H1 (cell line): ENCODE results near the gene MAP10. TPM values are rescaled to one million over a fixed set of nuclear protein-coding genes. Genes with fewer than 3 reads are reported as not detected.

Experiments
- CTCF ChIA-PET: fragments of 300-600 bp; sonication (Branson Sonifier 250); formaldehyde crosslinking; loops from one replicate; lab custom pipeline; 2021; ENCODE audit not compliant: partially characterized antibody; lab: Charles Lee
- POLR2A ChIA-PET: fragments of 300-600 bp; sonication (Branson Sonifier 250); formaldehyde crosslinking; loops from one replicate; lab custom pipeline; 2021; ENCODE audit warnings: inconsistent platforms; ENCODE audit not compliant: partially characterized antibody; lab: Charles Lee
- DNase-seq, 2 experiments: peaks; one replicate each; pipeline versions ENCODE4 v3.0.0 to v3.0.0-alpha.2; 2010 to 2022; ENCODE audit warnings: low spot score in 2 of 2, low read depth in 1 of 2, mixed read lengths in 1 of 2
- FAIRE-seq: peaks from 2 replicates; lab custom pipeline; 2011; peaks lifted over from hg19 to GRCh38; lab: Jason Lieb, UNC
- H2AFZ ChIP-seq: 2 replicates; pipeline ENCODE4 v1.8.1; 2012; ENCODE audit warnings: low read length, inconsistent platforms
- H2AK5ac ChIP-seq: 2 replicates; pipeline ENCODE4 v1.6.1; 2013; ENCODE audit warnings: low read depth, low read length
- H2BK120ac ChIP-seq: replicated peaks from 2 replicates; pipeline ENCODE3; 2013; ENCODE audit warnings: low read depth, low read length, inconsistent platforms
- H2BK12ac ChIP-seq: 2 replicates; pipeline ENCODE4 v1.6.1; 2013; ENCODE audit warnings: low read depth, low read length
- H2BK15ac ChIP-seq: 2 replicates; pipeline ENCODE4 v1.6.1; 2013; ENCODE audit warnings: low read length
- H2BK20ac ChIP-seq: 2 replicates; pipeline ENCODE4 v1.6.1; 2013; ENCODE audit warnings: low read length
- H2BK5ac ChIP-seq: 2 replicates; pipeline ENCODE4 v1.6.1; 2013; ENCODE audit warnings: low read depth, low read length
- H3K14ac ChIP-seq: 2 replicates; pipeline ENCODE4 v1.6.1; 2013; ENCODE audit warnings: inconsistent platforms; ENCODE audit not compliant: insufficient read length
- H3K18ac ChIP-seq: 2 replicates; pipeline ENCODE4 v1.6.1; 2013; ENCODE audit warnings: low read length; ENCODE audit errors: extremely low read depth
- H3K23ac ChIP-seq: 2 replicates; pipeline ENCODE4 v1.6.1; 2013; ENCODE audit warnings: inconsistent platforms; ENCODE audit not compliant: insufficient read length
- H3K23me2 ChIP-seq: 2 replicates; pipeline ENCODE4 v1.6.1; 2013; ENCODE audit warnings: low read depth, low read length
- H3K27ac ChIP-seq: 2 replicates; pipeline ENCODE4 v1.6.1; 2011; ENCODE audit warnings: low read depth, low read length, inconsistent platforms
- H3K27me3 ChIP-seq, 4 experiments: replicated peaks in 1 of 4; 1 replicate in 1 of 4; 2 replicates in 3 of 4; pipeline versions ENCODE4 v1.6.1 to v1.8.1; 2011 to 2013; ENCODE audit warnings: low read length in 3 of 4, mild to moderate bottlenecking in 3 of 4, inconsistent platforms in 2 of 4, mixed read lengths in 2 of 4, moderate library complexity in 1 of 4; ENCODE audit not compliant: control insufficient read depth in 3 of 4, insufficient read depth in 3 of 4; ENCODE audit errors: extremely low read depth in 1 of 4
- H3K36me3 ChIP-seq, 4 experiments: 2 replicates each; pipeline versions ENCODE4 v1.6.1 to v1.8.1; 2011 to 2013; ENCODE audit warnings: mild to moderate bottlenecking in 4 of 4, low read length in 3 of 4, moderate library complexity in 2 of 4, control low read depth in 1 of 4, inconsistent platforms in 1 of 4; ENCODE audit not compliant: insufficient read depth in 4 of 4, control insufficient read depth in 2 of 4
- H3K4ac ChIP-seq: replicated peaks from 2 replicates; pipeline ENCODE3; 2013; ENCODE audit warnings: low read length, low read depth, mixed read lengths, inconsistent platforms; ENCODE audit not compliant: insufficient read length
- H3K4me1 ChIP-seq, 4 experiments: replicated peaks in 1 of 4; 1 replicate in 1 of 4; 2 replicates in 3 of 4; pipeline versions ENCODE4 v1.6.1 to v1.8.1; 2011 to 2013; ENCODE audit warnings: low read length in 3 of 4, inconsistent platforms in 2 of 4, mixed read lengths in 1 of 4; ENCODE audit not compliant: insufficient read depth in 4 of 4, control insufficient read depth in 3 of 4
- H3K4me2 ChIP-seq, 2 experiments: 2 replicates each; pipeline versions ENCODE4 v1.6.1 to v1.8.1; 2011 to 2013; ENCODE audit warnings: low read depth in 2 of 2, low read length in 2 of 2, control low read depth in 1 of 2, inconsistent platforms in 1 of 2, mild to moderate bottlenecking in 1 of 2; ENCODE audit not compliant: insufficient read depth in 1 of 2
- H3K4me3 ChIP-seq, 4 experiments: fragments of 200-600, 300-600 bp in 1 of 4; sonication (generic), shearing (Covaris generic), sonication (Bioruptor Twin) in 1 of 4; 2 replicates each; pipeline versions ENCODE4 v1.5.1 to v1.8.1; 2011 to 2016; ENCODE audit warnings: low read length in 4 of 4, low read depth in 3 of 4, control low read depth in 2 of 4, inconsistent platforms in 2 of 4, mild to moderate bottlenecking in 2 of 4, mixed read lengths in 1 of 4, moderate library complexity in 1 of 4; ENCODE audit not compliant: insufficient read depth in 2 of 4; ENCODE audit errors: extremely low read depth in 1 of 4
- H3K56ac ChIP-seq: replicated peaks from 2 replicates; pipeline ENCODE3; 2013; ENCODE audit warnings: low read depth, mild to moderate bottlenecking, mixed read lengths, low read length, inconsistent platforms; ENCODE audit not compliant: insufficient read length
- H3K79me1 ChIP-seq: 2 replicates; pipeline ENCODE4 v1.6.1; 2013; ENCODE audit warnings: low read depth, low read length, control low read depth
- H3K79me2 ChIP-seq, 2 experiments: 2 replicates each; pipeline versions ENCODE4 v1.6.1 to v1.8.1; 2012 to 2013; ENCODE audit warnings: low read length in 2 of 2, mild to moderate bottlenecking in 2 of 2, inconsistent platforms in 1 of 2; ENCODE audit not compliant: insufficient read depth in 2 of 2, control insufficient read depth in 1 of 2
- H3K9ac ChIP-seq, 4 experiments: replicated peaks in 1 of 4; 1 replicate in 1 of 4; 2 replicates in 3 of 4; pipeline versions ENCODE4 v1.6.1 to v1.8.1; 2011 to 2013; ENCODE audit warnings: low read depth in 3 of 4, low read length in 3 of 4, control low read depth in 2 of 4, mild to moderate bottlenecking in 2 of 4, moderate library complexity in 2 of 4, inconsistent platforms in 1 of 4; ENCODE audit errors: extremely low read depth in 1 of 4
- H3K9me3 ChIP-seq, 2 experiments: 2 replicates each; pipeline versions ENCODE4 v1.6.1 to v1.8.1; 2012 to 2013; ENCODE audit warnings: mild to moderate bottlenecking in 2 of 2, moderate library complexity in 2 of 2, control low read depth in 1 of 2, inconsistent platforms in 1 of 2, low read depth in 1 of 2, low read length in 1 of 2, mixed read lengths in 1 of 2; ENCODE audit not compliant: insufficient read depth in 2 of 2
- H4K20me1 ChIP-seq, 2 experiments: replicated peaks in 1 of 2; 2 replicates each; pipeline versions ENCODE3 to v1.8.1; 2011 to 2013; ENCODE audit warnings: inconsistent platforms in 2 of 2, low read length in 2 of 2, mild to moderate bottlenecking in 1 of 2; ENCODE audit not compliant: insufficient read depth in 2 of 2, control insufficient read depth in 1 of 2
- H4K5ac ChIP-seq: 2 replicates; pipeline ENCODE4 v1.6.1; 2013; ENCODE audit warnings: low read length, low read depth, mixed read lengths, inconsistent platforms; ENCODE audit not compliant: insufficient read length
- H4K8ac ChIP-seq: 2 replicates; pipeline ENCODE4 v1.8.0; 2013; ENCODE audit warnings: mild to moderate bottlenecking, moderate library complexity, low read length, inconsistent platforms; ENCODE audit not compliant: insufficient read depth; ENCODE audit errors: extremely low read depth
- H4K91ac ChIP-seq: replicated peaks from 2 replicates; pipeline ENCODE3; 2013; ENCODE audit warnings: low read length, mixed read lengths, inconsistent platforms; ENCODE audit not compliant: insufficient read length
- ATF2 ChIP-seq: IDR thresholded peaks from 2 replicates; pipeline ENCODE4 v1.6.1; 2012; ENCODE audit warnings: low read length, inconsistent platforms
- BCL11A ChIP-seq, 2 experiments: IDR thresholded peaks; one replicate each; pipeline ENCODE4 v1.6.1; 2011; ENCODE audit warnings: low read depth in 2 of 2, low read length in 2 of 2, mild to moderate bottlenecking in 2 of 2
- EP300 ChIP-seq, 2 experiments: IDR thresholded peaks; 1 replicate in 1 of 2; 2 replicates in 1 of 2; pipeline ENCODE4 v1.6.1; 2011 to 2012; ENCODE audit warnings: low read depth in 2 of 2, low read length in 2 of 2, mild to moderate bottlenecking in 2 of 2, borderline replicate concordance in 1 of 2, inconsistent platforms in 1 of 2, moderate library complexity in 1 of 2
- FOSL1 ChIP-seq: IDR thresholded peaks from 2 replicates; pipeline ENCODE4 v1.6.1; 2011; ENCODE audit warnings: mild to moderate bottlenecking, low read depth, low read length, moderate library complexity; ENCODE audit not compliant: insufficient read depth
- JUN ChIP-seq: IDR thresholded peaks from 2 replicates; pipeline ENCODE4 v1.6.1; 2011; ENCODE audit warnings: low read depth, mild to moderate bottlenecking, improper control_type of control experiment, low read length
- PHF8 ChIP-seq: fragments of 200-600 bp; sonication (generic); conservative IDR thresholded peaks from 2 replicates; pipeline ENCODE4 v1.7.1; 2012; ENCODE audit warnings: low read depth, mild to moderate bottlenecking, inconsistent platforms, low read length, moderate library complexity
- RAD21 ChIP-seq, 2 experiments: IDR thresholded peaks in 1 of 2; conservative IDR thresholded peaks in 1 of 2; 2 replicates each; pipeline ENCODE4 v1.6.1; 2011; ENCODE audit warnings: low read depth in 2 of 2, low read length in 2 of 2, improper control_type of control experiment in 1 of 2, inconsistent platforms in 1 of 2, mild to moderate bottlenecking in 1 of 2, moderate library complexity in 1 of 2
- RFX5 ChIP-seq: IDR thresholded peaks from 2 replicates; pipeline ENCODE4 v1.6.1; 2011; ENCODE audit warnings: low read depth, low read length, improper control_type of control experiment, borderline replicate concordance
- SP4 ChIP-seq: IDR thresholded peaks from 2 replicates; pipeline ENCODE4 v1.6.1; 2012; ENCODE audit warnings: low read length, inconsistent platforms
- ZNF274 ChIP-seq: IDR thresholded peaks from 2 replicates; pipeline ENCODE4 v1.7.0; 2012; ENCODE audit warnings: low read length, borderline replicate concordance; ENCODE audit errors: extremely low read depth
- WGBS, 2 experiments: shearing (Covaris generic) in 1 of 2; methylation state at CpG; one replicate each; pipeline versions ENCODE4 v1.1.6 to v1.1.7; 2013 to 2015; ENCODE audit warnings: low lambda C conversion rate in 2 of 2, mixed read lengths in 2 of 2, inconsistent platforms in 1 of 2, low coverage in 1 of 2, missing lambda C conversion rate in 1 of 2; ENCODE audit not compliant: insufficient replicate concordance in 2 of 2, insufficient coverage in 1 of 2, insufficient read length in 1 of 2; ENCODE audit errors: extremely low coverage in 1 of 2, missing lambda C conversion rate in 1 of 2; 5-methylcytosine and 5-hydroxymethylcytosine counted together
- polyA plus RNA-seq, 7 experiments: library from polyadenylated mRNA; depleted of rRNA in 3 of 7; stranded (reverse) in 5 of 7; unstranded in 2 of 7; fragments of >200 nt in 5 of 7; fragments of 200-250 nt in 2 of 7; gene quantifications; 1 replicate in 5 of 7; 2 replicates in 1 of 7; 4 replicates in 1 of 7; pipeline versions ENCODE4 v1.2.1 to v1.2.3, GENCODE V29; 2011 to 2013; ENCODE audit warnings: missing spikeins in 2 of 7, mixed read lengths in 2 of 7
- total RNA-seq: library from RNA; stranded (reverse); fragmentation: NEBNext Ultra II Directional; extraction: Animal tissue kit (Norgen Biotek cat#: 25700); gene quantifications from 2 replicates; pipeline ENCODE4 v1.2.1, GENCODE V29; 2021

The MAP10 gene
- total and polyA plus RNA-seq, 2 of the 8 experiments (the other 6 are each of a cell fraction or from before 2014, with no cell fraction given) = 1.5 to 3.5 TPM

GRCh38 chr1:232844791-232845190 lies 39.6 kb downstream of the MAP10 start:
- POLR2A ChIA-PET = no interaction called here
- Histone ChIP-seq H4K8ac (no peak overlapping the region), H2AK5ac (no peak overlapping the region), H4K5ac (no peak overlapping the region), H3K14ac (no peak overlapping the region), H2BK120ac (no peak overlapping the region), H3K23me2 (no peaks in the 10 kb centered on the region), H4K20me1 (no peaks in the 10 kb centered on the region), H3K4me1 (no peaks in the 10 kb centered on the region), H2BK15ac (no peak overlapping the region), H3K36me3 (no peaks in the 10 kb centered on the region), H3K9ac (no peak overlapping the region), H3K4me2 (no peak overlapping the region), H3K79me2 (no peaks in the 10 kb centered on the region), H2BK12ac (no peak overlapping the region), H3K79me1 (no peaks in the 10 kb centered on the region), H2BK5ac (no peak overlapping the region), H3K27me3 (no peaks in the 10 kb centered on the region), H4K91ac (no peak overlapping the region), H3K23ac (no peak overlapping the region), H3K9me3 (peaks cover 0 to 4% of the 10 kb centered on the region in 2 experiments; a peak in 1 of 4 replicates), H2BK20ac (no peak overlapping the region), H3K18ac (no peak overlapping the region), H2AFZ (no peak overlapping the region), H3K27ac (no peak overlapping the region), H3K4me3 (no peak overlapping the region), H3K56ac (no peak overlapping the region), H3K4ac (no peak overlapping the region)
- WGBS, 2 experiments = 92% methylated on average over 5 of the region's 5 CpGs; no CpG with 5 or more reads in 1 of the 2 experiments
- CTCF ChIA-PET = interaction anchor here (1.0 kb wide), 1 partner anchor 210 kb away, joined by 3 read pairs; no protein-coding TSS in a partner anchor
- DNase-seq = no peak
- no peak for FAIRE-seq
- TF ChIP-seq RAD21 (IDR thresholded peaks at IDR 0.05 in 1 of 2, conservative IDR thresholded peaks at IDR 0.05 in 1 of 2; ENCODE audit: low read depth in 2 of 2, low read length in 2 of 2) (no peak), BCL11A (IDR thresholded peaks at IDR 0.05; ENCODE audit: low read depth in 2 of 2, low read length in 2 of 2) (no peak), PHF8 (no peak), FOSL1 (no peak), ATF2 (no peak), JUN (no peak), ZNF274 (no peak), EP300 (IDR thresholded peaks at IDR 0.05; ENCODE audit: borderline replicate concordance in 1 of 2, low read depth in 2 of 2, low read length in 2 of 2) (no peak), RFX5 (no peak), SP4 (no peak)
